Stimulated activated CD4-positive, alpha-beta T cell treated with anti-CD3 and anti-CD28 coated beads, Interleukin-12 subunit alpha, Interleukin-12 subunit beta, amount 100 ng/mL, for 48 hours (primary cell): ENCODE results near the gene RILPL1.
"Not testable (repeated sequence)": the region's sequence is repeated elsewhere in the genome, so short reads cannot be mapped to it uniquely, and the experiment has no call there.

Source experiments
- DNase-seq, 3 donors: peaks; one replicate each; pipeline ENCODE4 v3.0.0-alpha.2; 2020; ENCODE audit warnings: low read depth in 2 of 3, low spot score in 1 of 3

The RILPL1 gene

GRCh38 chr12:123530668-123531067, 2.9 kb downstream of the RILPL1 start:
- DNase-seq: no peak

- no peak for DNase-seq
Observed at GRCh38 chr12:123529686-123530085, 3.8 kb downstream of the RILPL1 start.

- DNase-seq: no peak
Observed at GRCh38 chr12:123528858-123529257, 4.7 kb downstream of the RILPL1 start.

- no peak for DNase-seq
Observed at GRCh38 chr12:123526542-123527080, 6.9 kb downstream of the RILPL1 start.

GRCh38 chr12:123524378-123524777, 9.1 kb downstream of the RILPL1 start:
- no peak for DNase-seq

- no peak for DNase-seq
Observed at GRCh38 chr12:123523518-123523917, 10.0 kb downstream of the RILPL1 start.

- no peak for DNase-seq
Observed at GRCh38 chr12:123522164-123522563, 11.4 kb downstream of the RILPL1 start.

GRCh38 chr12:123520567-123521474, 12.7 kb downstream of the RILPL1 start:
- DNase-seq: no peak

GRCh38 chr12:123519141-123520001, 14.1 kb downstream of the RILPL1 start:
- DNase-seq: no peak

GRCh38 chr12:123516216-123516780, 17.2 kb downstream of the RILPL1 start:
- no peak for DNase-seq

GRCh38 chr12:123514582-123515221, 18.8 kb downstream of the RILPL1 start:
- DNase-seq: not testable (repeated sequence)

GRCh38 chr12:123513805-123514204, 19.7 kb downstream of the RILPL1 start:
- DNase-seq: no peak

- no peak for DNase-seq
Observed at GRCh38 chr12:123512838-123513665, 20.5 kb downstream of the RILPL1 start.

- DNase-seq: no peak
Observed at GRCh38 chr12:123506843-123507236, 26.7 kb downstream of the RILPL1 start.

- no peak for DNase-seq
Observed at GRCh38 chr12:123506059-123506842, 27.3 kb downstream of the RILPL1 start.

GRCh38 chr12:123502163-123502704, 31.3 kb downstream of the RILPL1 start:
- no peak for DNase-seq

- DNase-seq: no peak
Observed at GRCh38 chr12:123499332-123499731, 34.2 kb downstream of the RILPL1 start.

GRCh38 chr12:123498126-123498825, 35.2 kb downstream of the RILPL1 start:
- DNase-seq: no peak
